A549 (cell line): ENCODE data around the gene FBLN1. TPM values are rescaled to one million over a fixed set of nuclear protein-coding genes. Genes with fewer than 3 reads are reported as not detected.

Source experiments
- ATAC-seq, 2 experiments: fragments of 200-7000 bp in 1 of 2; fragments of >200 bp in 1 of 2; cut with Nextera tagmentation in 1 of 2; cut with Tn5 transposase in 1 of 2; 3 replicates each; pipeline versions ENCODE4 v1.8.0 to v1.9.1; 2018 to 2020; ENCODE audit warnings: mild to moderate bottlenecking in 1 of 2, moderate library complexity in 1 of 2
- CTCF ChIA-PET: fragments of 300-600 bp; sonication (Branson Sonifier 250); formaldehyde crosslinking; extraction: SDS; loops from one replicate; lab custom pipeline; 2021; ENCODE audit warnings: antibody characterized with exemption, inconsistent platforms; lab: Yijun Ruan, JAX
- POLR2A ChIA-PET: fragments of 350-600 bp; formaldehyde crosslinking; extraction: SDS; loops from one replicate; lab custom pipeline; 2021; ENCODE audit warnings: antibody characterized with exemption, inconsistent platforms; lab: Yijun Ruan, JAX
- DNase-seq, 2 experiments: peaks; one replicate each; pipeline versions ENCODE4 v3.0.0 to v3.0.0-alpha.2; 2011 to 2016; ENCODE audit warnings: low read depth in 1 of 2, low spot score in 1 of 2
- FAIRE-seq: peaks from 2 replicates; lab custom pipeline; 2011; peaks lifted over from hg19 to GRCh38; lab: Jason Lieb, UNC
- H3K27ac ChIP-seq, 2 experiments: fragments of >200 bp; sonication (Bioruptor Twin); formaldehyde crosslinking; 3 replicates each; pipeline ENCODE4 v1.5.1; 2016 to 2017
- H3K4me1 ChIP-seq: fragments of >200 bp; sonication (Bioruptor Twin); formaldehyde crosslinking; 3 replicates; pipeline ENCODE4 v1.6.1; 2016
- H3K4me2 ChIP-seq: fragments of >200 bp; sonication (Bioruptor Twin); formaldehyde crosslinking; 3 replicates; pipeline ENCODE4 v1.6.1; 2016
- H3K4me3 ChIP-seq: fragments of >200 bp; sonication (Bioruptor Twin); formaldehyde crosslinking; 3 replicates; pipeline ENCODE4 v1.5.1; 2016
- H3K9me3 ChIP-seq: fragments of >200 bp; sonication (Bioruptor Twin); formaldehyde crosslinking; 3 replicates; pipeline ENCODE4 v1.6.1; 2016
- CBX8 ChIP-seq: fragments of 200-600 bp; sonication (generic); IDR thresholded peaks from 2 replicates; pipeline ENCODE4 v1.6.1; 2016
- EHMT2 ChIP-seq: fragments of 200-600 bp; sonication (generic); IDR thresholded peaks from 2 replicates; pipeline ENCODE4 v1.6.1; 2016; ENCODE audit warnings: antibody characterized with exemption, low read depth, mild to moderate bottlenecking, moderate library complexity
- EP300 ChIP-seq, 2 experiments: fragments of >200 bp; sonication (Bioruptor Twin); formaldehyde crosslinking; IDR thresholded peaks; 2 replicates in 1 of 2; 3 replicates in 1 of 2; pipeline ENCODE4 v1.6.1; 2016 to 2017
- ESRRA ChIP-seq: fragments of 150-350 bp; IDR thresholded peaks from 2 replicates; pipeline ENCODE4 v1.6.1; 2014; ENCODE audit warnings: mild to moderate bottlenecking, low read length, borderline replicate concordance
- FOSB ChIP-seq: fragments of 250-450 bp; sonication (Bioruptor Pico); IDR thresholded peaks from 2 replicates; pipeline ENCODE4 v1.5.0; 2020; ENCODE audit warnings: mild to moderate bottlenecking, moderate library complexity
- HDAC2 ChIP-seq: fragments of 200-600 bp; sonication (generic); IDR thresholded peaks from 2 replicates; pipeline ENCODE4 v1.6.1; 2016
- HMGXB4 ChIP-seq: fragments of 250-450 bp; sonication (Bioruptor Pico); IDR thresholded peaks from 2 replicates; pipeline ENCODE4 v1.5.0; 2021; ENCODE audit warnings: mild to moderate bottlenecking, moderate library complexity, borderline replicate concordance
- HOXA7 ChIP-seq: fragments of 250-450 bp; sonication (Bioruptor Pico); IDR thresholded peaks from 2 replicates; pipeline ENCODE4 v1.5.0; 2020; ENCODE audit warnings: mild to moderate bottlenecking, moderate library complexity
- HOXB13 ChIP-seq: fragments of 250-450 bp; sonication (Bioruptor Pico); IDR thresholded peaks from 2 replicates; pipeline ENCODE4 v1.5.0; 2020; ENCODE audit warnings: low read depth, mild to moderate bottlenecking, moderate library complexity
- KDM5A ChIP-seq: fragments of 200-600 bp; sonication (generic); IDR thresholded peaks from 2 replicates; pipeline ENCODE4 v1.6.1; 2016; ENCODE audit warnings: antibody characterized with exemption, mild to moderate bottlenecking
- PHF8 ChIP-seq: fragments of 200-600 bp; sonication (generic); IDR thresholded peaks from 2 replicates; pipeline ENCODE4 v1.6.1; 2016; ENCODE audit warnings: low read depth, mild to moderate bottlenecking, antibody characterized with exemption, moderate library complexity, borderline replicate concordance
- RCOR1 ChIP-seq: fragments of 150-350 bp; IDR thresholded peaks from 2 replicates; pipeline ENCODE4 v1.6.1; 2014; ENCODE audit warnings: antibody characterized with exemption, low read length, low read depth
- USF2 ChIP-seq: fragments of 450-650 bp; IDR thresholded peaks from 2 replicates; pipeline ENCODE4 v1.6.1; 2014; ENCODE audit warnings: antibody characterized with exemption
- ZFP36 ChIP-seq: fragments of 450-650 bp; IDR thresholded peaks from 2 replicates; pipeline ENCODE4 v1.6.1; 2014; ENCODE audit warnings: borderline replicate concordance; ENCODE audit not compliant: partially characterized antibody
- WGBS: methylation state at CpG from one replicate; pipeline ENCODE4 v1.1.6; 2017; ENCODE audit errors: missing lambda C conversion rate; 5-methylcytosine and 5-hydroxymethylcytosine counted together
- polyA plus RNA-seq, 4 experiments: library from polyadenylated mRNA; depleted of rRNA in 3 of 4; stranded (reverse); fragments of >200 nt; fragmentation: RNase III in 1 of 4; extraction: RNeasy Plus Mini Kit Qiagen cat#74134 plus additional on column Dnase treatment in 1 of 4; gene quantifications; 2 replicates in 3 of 4; 3 replicates in 1 of 4; pipeline ENCODE4 v1.2.3, GENCODE V29; 2011 to 2017
- TF ChIP-seq, protein P1 (sequence below): fragments of 200-600 bp; sonication (generic); IDR thresholded peaks from 2 replicates; pipeline ENCODE4 v1.6.1; 2016; ENCODE audit warnings: antibody characterized with exemption, mild to moderate bottlenecking, moderate library complexity

FBLN1 gene
- polyA plus RNA-seq, 2 of the 4 experiments (the other 2 are of a cell fraction): 18.2 to 32.7 TPM

- ChIA-PET POLR2A (no interaction called here), CTCF (no interaction called here)
- FAIRE-seq (no peak), ATAC-seq (no peak), DNase-seq (no peak)
- peak overlapping the region; percentile 19 to 99; a peak in 3 of 6 replicates for H3K27ac ChIP-seq
- no peak overlapping the region for H3K4me3 ChIP-seq
- WGBS: 85% methylated on average over 12 of the region's 12 CpGs
- no peak for TF ChIP-seq HOXA7 (CRISPR knock-in tag)
- no peaks in the 10 kb centered on the region for H3K9me3 ChIP-seq
- peaks cover 33% of the 10 kb centered on the region for H3K4me1 ChIP-seq
- H3K4me2 ChIP-seq: no peak overlapping the region
Measured at GRCh38 chr22:45631140-45631840, 128.6 kb downstream of the FBLN1 start.

DNA sequence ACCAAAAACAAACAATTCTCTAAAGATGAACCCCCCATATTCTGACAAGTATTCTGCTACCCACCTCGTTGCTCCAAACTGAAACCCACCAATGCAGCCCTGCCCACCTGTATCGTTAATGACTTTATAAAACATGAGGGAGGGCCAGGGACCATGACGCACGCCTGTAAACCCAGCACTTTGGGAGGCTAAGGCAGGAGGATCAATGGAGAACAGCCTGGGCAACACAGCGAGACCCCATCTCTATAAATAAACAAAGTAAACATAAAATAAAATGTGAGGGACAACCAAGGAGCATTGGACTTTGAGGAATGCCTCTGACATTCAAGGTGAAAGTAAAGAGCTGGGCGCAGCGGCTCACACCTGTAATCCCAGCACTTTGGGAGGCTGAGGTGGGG is 129.2 kb downstream of the FBLN1 start:
- FAIRE-seq (no peak), ATAC-seq (no peak), DNase-seq (no peak)
- 97% methylated on average over 7 of the region's 7 CpGs for WGBS
- peaks cover 28% of the 10 kb centered on the region for H3K4me1 ChIP-seq
- no peak overlapping the region for H3K4me3 ChIP-seq
- TF ChIP-seq EHMT2 (no peak), HMGXB4 (CRISPR knock-in tag) (no peak), FOSB (CRISPR knock-in tag) (no peak), HOXB13 (CRISPR knock-in tag) (no peak), KDM5A (no peak), ZFP36 (no peak), PHF8 (no peak), EP300 (IDR thresholded peaks at IDR 0.05) (no peak), HDAC2 (no peak), CBX8 (no peak), RCOR1 (no peak), ESRRA (no peak), USF2 (no peak)
- TF ChIP-seq, protein P1, sequence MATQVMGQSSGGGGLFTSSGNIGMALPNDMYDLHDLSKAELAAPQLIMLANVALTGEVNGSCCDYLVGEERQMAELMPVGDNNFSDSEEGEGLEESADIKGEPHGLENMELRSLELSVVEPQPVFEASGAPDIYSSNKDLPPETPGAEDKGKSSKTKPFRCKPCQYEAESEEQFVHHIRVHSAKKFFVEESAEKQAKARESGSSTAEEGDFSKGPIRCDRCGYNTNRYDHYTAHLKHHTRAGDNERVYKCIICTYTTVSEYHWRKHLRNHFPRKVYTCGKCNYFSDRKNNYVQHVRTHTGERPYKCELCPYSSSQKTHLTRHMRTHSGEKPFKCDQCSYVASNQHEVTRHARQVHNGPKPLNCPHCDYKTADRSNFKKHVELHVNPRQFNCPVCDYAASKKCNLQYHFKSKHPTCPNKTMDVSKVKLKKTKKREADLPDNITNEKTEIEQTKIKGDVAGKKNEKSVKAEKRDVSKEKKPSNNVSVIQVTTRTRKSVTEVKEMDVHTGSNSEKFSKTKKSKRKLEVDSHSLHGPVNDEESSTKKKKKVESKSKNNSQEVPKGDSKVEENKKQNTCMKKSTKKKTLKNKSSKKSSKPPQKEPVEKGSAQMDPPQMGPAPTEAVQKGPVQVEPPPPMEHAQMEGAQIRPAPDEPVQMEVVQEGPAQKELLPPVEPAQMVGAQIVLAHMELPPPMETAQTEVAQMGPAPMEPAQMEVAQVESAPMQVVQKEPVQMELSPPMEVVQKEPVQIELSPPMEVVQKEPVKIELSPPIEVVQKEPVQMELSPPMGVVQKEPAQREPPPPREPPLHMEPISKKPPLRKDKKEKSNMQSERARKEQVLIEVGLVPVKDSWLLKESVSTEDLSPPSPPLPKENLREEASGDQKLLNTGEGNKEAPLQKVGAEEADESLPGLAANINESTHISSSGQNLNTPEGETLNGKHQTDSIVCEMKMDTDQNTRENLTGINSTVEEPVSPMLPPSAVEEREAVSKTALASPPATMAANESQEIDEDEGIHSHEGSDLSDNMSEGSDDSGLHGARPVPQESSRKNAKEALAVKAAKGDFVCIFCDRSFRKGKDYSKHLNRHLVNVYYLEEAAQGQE: no peak
- POLR2A ChIA-PET: no interaction called here
- no peak overlapping the region for H3K4me2 ChIP-seq
- no peaks in the 10 kb centered on the region for H3K9me3 ChIP-seq
- CTCF ChIA-PET: no interaction called here
- H3K27ac ChIP-seq: peak overlapping the region; percentile 19 to 99; a peak in 3 of 6 replicates
